NCI-H2196 treated with DMSO at 0.1 percent for 48 hours (cell line): ENCODE measurements around the gene SGTA.
"Not testable (repeated sequence)": the region's sequence is repeated elsewhere in the genome, so short reads cannot be mapped to it uniquely, and the experiment has no call there.

Source experiments
- DNase-seq: peaks from one replicate; lab custom pipeline; 2025; ENCODE audit not compliant: unreplicated experiment; lab: John Stamatoyannopoulos, UW

SGTA gene

GRCh38 chr19:2714531-2715269, 68.4 kb downstream of the SGTA start:
- DNase-seq, result no peak

DNA sequence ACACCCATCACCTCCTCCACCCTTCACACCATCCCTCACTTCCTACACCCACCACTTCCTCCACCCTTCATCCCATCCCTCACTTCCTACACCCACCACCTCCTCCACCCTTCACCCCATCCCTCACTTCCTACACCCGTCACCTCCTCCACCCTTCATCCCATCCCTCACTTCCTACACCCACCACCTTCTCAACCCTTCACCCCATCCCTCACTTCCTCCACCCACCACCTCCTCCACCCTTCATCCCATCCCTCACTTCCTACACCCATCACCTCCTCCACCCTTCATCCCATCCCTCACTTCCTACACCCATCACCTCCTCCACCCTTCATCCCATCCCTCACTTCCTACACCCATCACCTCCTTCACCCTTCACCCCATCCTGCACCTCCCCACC, 69.0 kb downstream of the SGTA start:
- DNase-seq, result not testable (repeated sequence)

GRCh38 chr19:2713170-2713569, 69.9 kb downstream of the SGTA start:
- not testable (repeated sequence) for DNase-seq

DNA sequence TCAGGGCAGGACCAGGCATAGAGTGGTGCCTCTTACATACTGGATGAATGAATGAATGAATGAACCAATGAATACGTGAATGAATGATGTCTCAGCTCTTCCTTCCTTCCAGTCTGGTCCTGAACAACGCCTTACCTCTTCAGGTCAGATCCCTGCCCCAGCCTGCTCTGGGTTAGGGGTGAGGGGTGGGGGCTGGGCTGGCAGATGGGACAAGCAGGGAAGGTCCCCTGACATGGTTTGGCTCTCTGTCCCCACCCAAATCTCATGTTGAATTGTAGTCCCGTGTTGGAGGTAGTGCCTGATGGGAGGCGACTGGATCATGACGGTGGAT, 71.2 kb downstream of the SGTA start:
- no peak for DNase-seq

- DNase-seq, result no peak
Observed at GRCh38 chr19:2711172-2711874, 71.8 kb downstream of the SGTA start.

DNA sequence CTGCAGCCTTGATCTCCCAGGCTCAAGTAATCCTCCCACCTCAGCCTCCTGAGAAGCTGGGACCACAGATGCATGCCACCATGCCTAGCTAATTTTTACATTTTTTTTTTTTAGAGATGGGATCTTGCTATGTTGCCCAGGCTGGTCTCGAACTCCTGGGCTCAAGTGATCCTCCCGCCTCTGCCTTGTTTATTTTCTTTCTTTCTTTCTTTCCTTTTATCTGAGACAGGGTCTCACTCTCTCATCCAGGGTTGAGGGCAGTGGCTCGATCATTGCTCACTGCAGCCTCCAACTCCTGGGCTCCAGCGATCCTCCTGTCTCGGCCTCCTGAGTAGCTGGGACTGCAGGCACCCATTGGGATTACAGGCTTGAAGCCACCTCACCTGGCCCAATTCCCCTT, 76.8 kb downstream of the SGTA start:
- no peak for DNase-seq
